Measurements from ENCODE around the gene MPPED2. TPM values are rescaled to one million over a fixed set of nuclear protein-coding genes. Genes with fewer than 3 reads are reported as not detected.

MPPED2 gene
- total and polyA plus RNA-seq, 2 of the 13 experiments (the other 11 are each of a cell fraction or from before 2014, with no cell fraction given): not detected

- TF ChIP-seq ZNF496 (CRISPR knock-in tag; IDR thresholded peaks at IDR 0.05; ENCODE audit: insufficient replicate concordance) (no peak), TEAD2 (CRISPR knock-in tag; IDR thresholded peaks at IDR 0.05) (no peak), SNAI1 (CRISPR knock-in tag; IDR thresholded peaks at IDR 0.05; ENCODE audit: borderline replicate concordance) (no peak), JDP2 (CRISPR knock-in tag; IDR thresholded peaks at IDR 0.05; ENCODE audit: borderline replicate concordance) (no peak), ATF6 (CRISPR knock-in tag; conservative IDR thresholded peaks at IDR 0.05) (no peak), ZUFSP (CRISPR knock-in tag; IDR thresholded peaks at IDR 0.05; ENCODE audit: borderline replicate concordance) (no peak), KLF12 (CRISPR knock-in tag; IDR thresholded peaks at IDR 0.05; ENCODE audit: borderline replicate concordance) (no peak), ZNF850 (CRISPR knock-in tag; conservative IDR thresholded peaks at IDR 0.05) (no peak), ZNF441 (CRISPR knock-in tag; IDR thresholded peaks at IDR 0.05; ENCODE audit: borderline replicate concordance) (no peak), ZNF280B (CRISPR knock-in tag; IDR thresholded peaks at IDR 0.05; ENCODE audit: borderline replicate concordance) (no peak), RORA (CRISPR knock-in tag; IDR thresholded peaks at IDR 0.05) (no peak), RXRB (CRISPR knock-in tag; IDR thresholded peaks at IDR 0.05; ENCODE audit: borderline replicate concordance) (peak; percentile 69; the same call in 1 of the 2 replicates), ZNF781 (CRISPR knock-in tag; IDR thresholded peaks at IDR 0.05; ENCODE audit: borderline replicate concordance, not compliant biosample characterization) (no peak), ZNF709 (CRISPR knock-in tag; IDR thresholded peaks at IDR 0.05) (no peak), TGIF2 (CRISPR knock-in tag; IDR thresholded peaks at IDR 0.05) (no peak), ZNF703 (CRISPR knock-in tag; IDR thresholded peaks at IDR 0.05; ENCODE audit: borderline replicate concordance) (no peak)
- TF ChIP-seq, protein P1, sequence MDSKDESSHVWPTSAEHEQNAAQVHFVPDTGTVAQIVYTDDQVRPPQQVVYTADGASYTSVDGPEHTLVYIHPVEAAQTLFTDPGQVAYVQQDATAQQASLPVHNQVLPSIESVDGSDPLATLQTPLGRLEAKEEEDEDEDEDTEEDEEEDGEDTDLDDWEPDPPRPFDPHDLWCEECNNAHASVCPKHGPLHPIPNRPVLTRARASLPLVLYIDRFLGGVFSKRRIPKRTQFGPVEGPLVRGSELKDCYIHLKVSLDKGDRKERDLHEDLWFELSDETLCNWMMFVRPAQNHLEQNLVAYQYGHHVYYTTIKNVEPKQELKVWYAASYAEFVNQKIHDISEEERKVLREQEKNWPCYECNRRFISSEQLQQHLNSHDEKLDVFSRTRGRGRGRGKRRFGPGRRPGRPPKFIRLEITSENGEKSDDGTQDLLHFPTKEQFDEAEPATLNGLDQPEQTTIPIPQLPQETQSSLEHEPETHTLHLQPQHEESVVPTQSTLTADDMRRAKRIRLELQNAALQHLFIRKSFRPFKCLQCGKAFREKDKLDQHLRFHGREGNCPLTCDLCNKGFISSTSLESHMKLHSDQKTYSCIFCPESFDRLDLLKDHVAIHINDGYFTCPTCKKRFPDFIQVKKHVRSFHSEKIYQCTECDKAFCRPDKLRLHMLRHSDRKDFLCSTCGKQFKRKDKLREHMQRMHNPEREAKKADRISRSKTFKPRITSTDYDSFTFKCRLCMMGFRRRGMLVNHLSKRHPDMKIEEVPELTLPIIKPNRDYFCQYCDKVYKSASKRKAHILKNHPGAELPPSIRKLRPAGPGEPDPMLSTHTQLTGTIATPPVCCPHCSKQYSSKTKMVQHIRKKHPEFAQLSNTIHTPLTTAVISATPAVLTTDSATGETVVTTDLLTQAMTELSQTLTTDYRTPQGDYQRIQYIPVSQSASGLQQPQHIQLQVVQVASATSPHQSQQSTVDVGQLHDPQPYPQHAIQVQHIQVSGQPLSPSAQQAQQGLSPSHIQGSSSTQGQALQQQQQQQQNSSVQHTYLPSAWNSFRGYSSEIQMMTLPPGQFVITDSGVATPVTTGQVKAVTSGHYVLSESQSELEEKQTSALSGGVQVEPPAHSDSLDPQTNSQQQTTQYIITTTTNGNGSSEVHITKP (CRISPR knock-in tag; IDR thresholded peaks at IDR 0.05; ENCODE audit: low read depth): no peak; the same call in 1 of the 2 replicates
- TF ChIP-seq, protein P2, sequence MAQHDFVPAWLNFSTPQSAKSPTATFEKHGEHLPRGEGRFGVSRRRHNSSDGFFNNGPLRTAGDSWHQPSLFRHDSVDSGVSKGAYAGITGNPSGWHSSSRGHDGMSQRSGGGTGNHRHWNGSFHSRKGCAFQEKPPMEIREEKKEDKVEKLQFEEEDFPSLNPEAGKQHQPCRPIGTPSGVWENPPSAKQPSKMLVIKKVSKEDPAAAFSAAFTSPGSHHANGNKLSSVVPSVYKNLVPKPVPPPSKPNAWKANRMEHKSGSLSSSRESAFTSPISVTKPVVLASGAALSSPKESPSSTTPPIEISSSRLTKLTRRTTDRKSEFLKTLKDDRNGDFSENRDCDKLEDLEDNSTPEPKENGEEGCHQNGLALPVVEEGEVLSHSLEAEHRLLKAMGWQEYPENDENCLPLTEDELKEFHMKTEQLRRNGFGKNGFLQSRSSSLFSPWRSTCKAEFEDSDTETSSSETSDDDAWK (CRISPR knock-in tag; IDR thresholded peaks at IDR 0.05): no peak
These were observed 97.7 kb downstream of the MPPED2 start (continued) for GRCh38 chr11:30488304-30488998.
